HepG2 (cell line): ENCODE measurements around the gene ABHD12. TPM values are rescaled to one million over a fixed set of nuclear protein-coding genes. Genes with fewer than 3 reads are reported as not detected.

ENCODE experiments used
- ATAC-seq: fragments of 200-7000 bp; cut with Tn5 transposase; 3 replicates; pipeline ENCODE4 v1.9.1; 2020; ENCODE audit warnings: mild to moderate bottlenecking, moderate library complexity
- BruUV-seq: library from RNA; stranded (reverse); fragments of 400-500 nt; replicated peaks from 2 replicates; lab custom pipeline; 2021; lab: Mats Ljungman, UMichigan
- CTCF ChIA-PET: fragments of 300-600 bp; formaldehyde crosslinking; extraction: SDS; loops from one replicate; lab custom pipeline; 2021; ENCODE audit warnings: low total read pairs, inconsistent platforms, low intra/inter-chr PET ratio; lab: Yijun Ruan, JAX
- POLR2A ChIA-PET: fragments of 350-600 bp; sonication (Branson Sonifier 250); formaldehyde crosslinking; loops from one replicate; lab custom pipeline; 2020; ENCODE audit warnings: antibody characterized with exemption, inconsistent platforms; lab: Yijun Ruan, JAX
- DNase-seq: peaks from one replicate; pipeline ENCODE4 v3.0.0-alpha.2; 2015; ENCODE audit warnings: low spot score
- FAIRE-seq: peaks from 3 replicates; lab custom pipeline; 2011; peaks lifted over from hg19 to GRCh38; lab: Jason Lieb, UNC
- H2AFZ ChIP-seq: one replicate; pipeline ENCODE4 v1.6.1; 2011; ENCODE audit warnings: low read length, inconsistent platforms
- H3K27ac ChIP-seq: fragments of 300-600 bp; 3 replicates; pipeline ENCODE4 v1.8.0; 2011; ENCODE audit warnings: mixed run types, mild to moderate bottlenecking, mixed read lengths, low read length, inconsistent platforms; ENCODE audit not compliant: insufficient read depth; ENCODE audit errors: extremely low read length
- H3K27me3 ChIP-seq, 2 experiments: fragments of 200-600 bp in 1 of 2; 2 replicates in 1 of 2; 3 replicates in 1 of 2; pipeline versions ENCODE4 v1.6.0 to v1.8.0; 2011; ENCODE audit warnings: low read length in 2 of 2, mild to moderate bottlenecking in 2 of 2, moderate library complexity in 2 of 2, inconsistent platforms in 1 of 2; ENCODE audit not compliant: insufficient read depth in 2 of 2, control insufficient read depth in 1 of 2
- H3K36me3 ChIP-seq, 2 experiments: fragments of 200-600 bp in 1 of 2; replicated peaks in 1 of 2; 2 replicates in 1 of 2; 3 replicates in 1 of 2; pipeline versions ENCODE4 v1.5.1 to v1.8.0; 2011; ENCODE audit warnings: low read length in 2 of 2, inconsistent platforms in 1 of 2; ENCODE audit not compliant: insufficient read depth in 2 of 2, control insufficient read depth in 1 of 2
- H3K4me1 ChIP-seq: 2 replicates; pipeline ENCODE4 v1.5.1; 2012; ENCODE audit warnings: low read length, inconsistent platforms; ENCODE audit not compliant: insufficient read depth
- H3K4me2 ChIP-seq: 2 replicates; pipeline ENCODE4 v1.6.0; 2011; ENCODE audit warnings: low read depth, low read length, inconsistent platforms
- H3K4me3 ChIP-seq, 3 experiments: fragments of 200-600 bp in 1 of 3; sonication (generic), shearing (Covaris generic) in 1 of 3; replicated peaks in 1 of 3; 2 replicates each; pipeline ENCODE4 v1.5.1; 2011 to 2016; ENCODE audit warnings: low read length in 3 of 3, inconsistent platforms in 2 of 3, low read depth in 2 of 3, mild to moderate bottlenecking in 2 of 3, control low read depth in 1 of 3, mixed read lengths in 1 of 3; ENCODE audit not compliant: insufficient read depth in 1 of 3
- H3K79me2 ChIP-seq: one replicate; pipeline ENCODE4 v1.6.1; 2011; ENCODE audit warnings: low read length, inconsistent platforms; ENCODE audit not compliant: insufficient read depth
- H3K9ac ChIP-seq: 2 replicates; pipeline ENCODE4 v1.6.0; 2011; ENCODE audit warnings: mild to moderate bottlenecking, low read depth, low read length, inconsistent platforms; ENCODE audit not compliant: insufficient read depth
- H3K9me3 ChIP-seq: 2 replicates; pipeline ENCODE4 v1.5.1; 2012; ENCODE audit warnings: mild to moderate bottlenecking, low read length
- H4K20me1 ChIP-seq: 2 replicates; pipeline ENCODE4 v1.6.0; 2011; ENCODE audit warnings: inconsistent platforms, mild to moderate bottlenecking, low read length, moderate library complexity; ENCODE audit not compliant: insufficient read depth
- ATAD3A ChIP-seq: sonication (generic); formaldehyde crosslinking; IDR thresholded peaks from 2 replicates; pipeline ENCODE4 v1.4.0; 2020; ENCODE audit warnings: missing genetic modification reagents
- SALL1 ChIP-seq: sonication (generic); formaldehyde crosslinking; IDR thresholded peaks from 2 replicates; pipeline ENCODE4 v1.8.0; 2022; ENCODE audit warnings: mild to moderate bottlenecking, missing genetic modification reagents
- SATB2 ChIP-seq: sonication (generic); formaldehyde crosslinking; IDR thresholded peaks from 2 replicates; pipeline ENCODE4 v1.5.0; 2020; ENCODE audit warnings: missing genetic modification reagents
- SRSF1 ChIP-seq: fragments of 200-400 bp; formaldehyde crosslinking; optimal IDR thresholded peaks from 2 replicates; pipeline ENCODE3; 2017; ENCODE audit warnings: mild to moderate bottlenecking, low read depth, low read length, moderate library complexity
- U2AF2 ChIP-seq: fragments of 200-400 bp; formaldehyde crosslinking; IDR thresholded peaks from 2 replicates; pipeline ENCODE4 v1.6.1; 2017; ENCODE audit warnings: low read depth, mild to moderate bottlenecking, low read length
- ZFAT ChIP-seq: sonication (generic); formaldehyde crosslinking; conservative IDR thresholded peaks from 2 replicates; pipeline ENCODE4 v1.8.1; 2023; ENCODE audit warnings: missing genetic modification reagents, inconsistent platforms
- ZNF101 ChIP-seq: sonication (generic); formaldehyde crosslinking; IDR thresholded peaks from 2 replicates; pipeline ENCODE4 v1.4.0; 2020; ENCODE audit warnings: mild to moderate bottlenecking, low read depth, missing genetic modification reagents, borderline replicate concordance
- ZNF34 ChIP-seq: sonication (generic); formaldehyde crosslinking; IDR thresholded peaks from 2 replicates; pipeline ENCODE4 v1.4.0; 2020; ENCODE audit warnings: mild to moderate bottlenecking, missing genetic modification reagents, borderline replicate concordance
- ZNF780A ChIP-seq: sonication (generic); formaldehyde crosslinking; IDR thresholded peaks from 2 replicates; pipeline ENCODE4 v1.8.0; 2022; ENCODE audit warnings: mild to moderate bottlenecking, missing genetic modification reagents, moderate library complexity
- WGBS: methylation state at CpG from one replicate; pipeline ENCODE4 v1.1.6; 2017; ENCODE audit warnings: low lambda C conversion rate; 5-methylcytosine and 5-hydroxymethylcytosine counted together
- in situ Hi-C: cut with HindIII; loops from 2 replicates; pipeline ENCODE4 v1.10.0; 2017; ENCODE audit warnings: low pct_unique_long_range_greater_than_20kb; ENCODE audit not compliant: extremely low pct_ligation_motif_present
- intact Hi-C: fragments of 100-400 bp; cut with micrococcal nuclease; formaldehyde crosslinking; loops from one replicate; pipeline ENCODE4 v1.10.0; 2022; ENCODE audit not compliant: unreplicated experiment
- polyA plus RNA-seq, 8 experiments: library from polyadenylated mRNA; depleted of rRNA in 3 of 8; stranded (reverse) in 7 of 8; unstranded in 1 of 8; fragments of >200 nt; fragmentation: Illumina TruSeq in 4 of 8; extraction: Trizol in 4 of 8; gene quantifications; 2 replicates each; pipeline versions ENCODE4 v1.2.1 to v1.2.3, GENCODE V29; 2011 to 2016; ENCODE audit warnings: low read depth in 4 of 8, missing spikeins in 1 of 8, mixed read lengths in 1 of 8; ENCODE audit not compliant: insufficient read depth in 1 of 8
- total RNA-seq, 5 experiments: library from RNA; depleted of rRNA; stranded (reverse); fragments of >200 nt; fragmentation: Illumina TruSeq; extraction: Trizol; gene quantifications; 2 replicates each; pipeline ENCODE4 v1.2.3, GENCODE V29; 2016; ENCODE audit warnings: low read depth in 1 of 5
- TF ChIP-seq, protein P1 (sequence below): sonication (generic); formaldehyde crosslinking; IDR thresholded peaks from 2 replicates; pipeline ENCODE4 v1.5.0; 2020; ENCODE audit warnings: mild to moderate bottlenecking, low read depth, missing genetic modification reagents, borderline replicate concordance
- TF ChIP-seq, protein P2 (sequence below): sonication (generic); formaldehyde crosslinking; IDR thresholded peaks from 2 replicates; pipeline ENCODE4 v1.8.0; 2022; ENCODE audit warnings: missing genetic modification reagents, mild to moderate bottlenecking, inconsistent platforms, borderline replicate concordance
- TF ChIP-seq, protein P3 (sequence below): sonication (generic); formaldehyde crosslinking; IDR thresholded peaks from 2 replicates; pipeline ENCODE4 v1.5.0; 2020; ENCODE audit warnings: missing genetic modification reagents
- TF ChIP-seq, protein P4 (sequence below), 2 experiments: sonication (generic) in 1 of 2; formaldehyde crosslinking in 1 of 2; IDR thresholded peaks; 2 replicates each; pipeline versions ENCODE4 v1.5.1 to v1.6.1; 2011 to 2020; ENCODE audit warnings: borderline replicate concordance in 1 of 2, low read depth in 1 of 2, low read length in 1 of 2, mild to moderate bottlenecking in 1 of 2, missing genetic modification reagents in 1 of 2, moderate library complexity in 1 of 2

ABHD12 gene
- total and polyA plus RNA-seq, 2 of the 13 experiments (the other 11 are each of a cell fraction or from before 2014, with no cell fraction given) = 23.5 to 72.1 TPM

DNA sequence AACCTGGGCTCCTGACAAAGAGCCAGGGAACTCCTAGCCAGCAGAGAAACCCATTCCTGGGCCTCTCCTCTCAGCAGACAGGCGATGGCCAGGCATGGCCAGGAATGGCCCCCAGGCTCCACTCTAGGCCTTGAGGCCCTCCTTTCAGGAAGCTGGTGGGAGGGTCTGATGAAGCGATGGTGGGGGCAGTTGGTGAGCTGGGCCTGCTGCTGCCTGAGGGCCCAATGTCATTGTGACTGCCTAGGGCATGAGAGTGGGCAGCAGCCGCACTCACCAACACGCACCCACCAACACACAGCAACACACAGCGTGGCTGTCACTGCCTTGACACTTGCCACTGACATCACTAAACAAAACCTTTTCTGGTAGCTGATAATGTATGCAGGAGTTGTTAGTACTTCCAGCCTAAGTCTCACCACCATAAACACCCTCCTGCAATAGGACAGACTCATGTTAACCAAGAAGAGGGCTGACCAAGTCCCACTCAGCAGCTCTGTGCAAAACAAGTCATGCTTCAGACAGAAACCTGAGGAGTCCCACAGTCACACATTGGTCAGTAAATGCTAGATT lies 69.3 kb downstream of the ABHD12 start:
- FAIRE-seq = no peak
- H3K79me2 ChIP-seq = no peaks in the 10 kb centered on the region
- WGBS = 95% methylated on average over 4 of the region's 5 CpGs

More for the DNA sequence above, 69.3 kb downstream of the ABHD12 start:
- CTCF ChIA-PET = no interaction called here
- no TSS peak for BruUV-seq
- Histone ChIP-seq H3K36me3 (peaks cover 25 to 57% of the 10 kb centered on the region in 2 experiments), H3K4me3 (no peak overlapping the region), H4K20me1 (no peaks in the 10 kb centered on the region; the same call in 1 of the 2 replicates), H2AFZ (no peak overlapping the region), H3K27ac (no peak overlapping the region), H3K27me3 (no peaks in the 10 kb centered on the region), H3K9me3 (no peaks in the 10 kb centered on the region), H3K9ac (no peak overlapping the region), H3K4me1 (peaks cover 14% of the 10 kb centered on the region), H3K4me2 (no peak overlapping the region)
- POLR2A ChIA-PET = no interaction called here
- DNase-seq (no peak), ATAC-seq (no peak)
- in situ Hi-C loops (loop anchor here (25.0 kb wide), 1 partner anchor 341 kb away; no protein-coding TSS in a partner anchor), intact Hi-C loops (no loop called here)
- no peak for TF ChIP-seq SALL1 (CRISPR knock-in tag)
- TF ChIP-seq, protein P1, sequence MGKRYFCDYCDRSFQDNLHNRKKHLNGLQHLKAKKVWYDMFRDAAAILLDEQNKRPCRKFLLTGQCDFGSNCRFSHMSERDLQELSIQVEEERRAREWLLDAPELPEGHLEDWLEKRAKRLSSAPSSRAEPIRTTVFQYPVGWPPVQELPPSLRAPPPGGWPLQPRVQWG (CRISPR knock-in tag) = no peak
- TF ChIP-seq ATAD3A (CRISPR knock-in tag) = no peak
- no peak for TF ChIP-seq U2AF2
- TF ChIP-seq, protein P2, sequence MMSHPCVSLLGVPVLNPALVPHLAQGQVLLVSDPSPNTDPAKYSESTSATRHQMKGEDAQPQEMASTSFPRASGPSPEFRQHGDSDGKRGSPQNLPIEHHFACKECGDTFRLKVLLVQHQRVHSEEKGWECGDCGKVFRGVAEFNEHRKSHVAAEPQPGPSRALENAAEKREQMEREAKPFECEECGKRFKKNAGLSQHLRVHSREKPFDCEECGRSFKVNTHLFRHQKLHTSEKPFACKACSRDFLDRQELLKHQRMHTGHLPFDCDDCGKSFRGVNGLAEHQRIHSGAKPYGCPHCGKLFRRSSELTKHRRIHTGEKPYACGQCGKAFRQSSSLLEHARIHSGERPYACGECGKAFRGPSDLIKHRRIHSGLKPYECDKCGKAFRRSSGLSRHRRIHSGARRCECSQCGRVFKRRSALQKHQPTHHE (CRISPR knock-in tag) = no peak
- TF ChIP-seq, protein P3, sequence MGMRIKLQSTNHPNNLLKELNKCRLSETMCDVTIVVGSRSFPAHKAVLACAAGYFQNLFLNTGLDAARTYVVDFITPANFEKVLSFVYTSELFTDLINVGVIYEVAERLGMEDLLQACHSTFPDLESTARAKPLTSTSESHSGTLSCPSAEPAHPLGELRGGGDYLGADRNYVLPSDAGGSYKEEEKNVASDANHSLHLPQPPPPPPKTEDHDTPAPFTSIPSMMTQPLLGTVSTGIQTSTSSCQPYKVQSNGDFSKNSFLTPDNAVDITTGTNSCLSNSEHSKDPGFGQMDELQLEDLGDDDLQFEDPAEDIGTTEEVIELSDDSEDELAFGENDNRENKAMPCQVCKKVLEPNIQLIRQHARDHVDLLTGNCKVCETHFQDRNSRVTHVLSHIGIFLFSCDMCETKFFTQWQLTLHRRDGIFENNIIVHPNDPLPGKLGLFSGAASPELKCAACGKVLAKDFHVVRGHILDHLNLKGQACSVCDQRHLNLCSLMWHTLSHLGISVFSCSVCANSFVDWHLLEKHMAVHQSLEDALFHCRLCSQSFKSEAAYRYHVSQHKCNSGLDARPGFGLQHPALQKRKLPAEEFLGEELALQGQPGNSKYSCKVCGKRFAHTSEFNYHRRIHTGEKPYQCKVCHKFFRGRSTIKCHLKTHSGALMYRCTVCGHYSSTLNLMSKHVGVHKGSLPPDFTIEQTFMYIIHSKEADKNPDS = no peak
- no peak for TF ChIP-seq ZFAT (CRISPR knock-in tag)
- no peak for TF ChIP-seq ZNF101 (CRISPR knock-in tag)
- no peak for TF ChIP-seq SATB2 (CRISPR knock-in tag)
- TF ChIP-seq SRSF1 = no peak
- no peak for TF ChIP-seq ZNF780A (CRISPR knock-in tag)
- no peak for TF ChIP-seq ZNF34 (CRISPR knock-in tag)
- TF ChIP-seq, protein P4, sequence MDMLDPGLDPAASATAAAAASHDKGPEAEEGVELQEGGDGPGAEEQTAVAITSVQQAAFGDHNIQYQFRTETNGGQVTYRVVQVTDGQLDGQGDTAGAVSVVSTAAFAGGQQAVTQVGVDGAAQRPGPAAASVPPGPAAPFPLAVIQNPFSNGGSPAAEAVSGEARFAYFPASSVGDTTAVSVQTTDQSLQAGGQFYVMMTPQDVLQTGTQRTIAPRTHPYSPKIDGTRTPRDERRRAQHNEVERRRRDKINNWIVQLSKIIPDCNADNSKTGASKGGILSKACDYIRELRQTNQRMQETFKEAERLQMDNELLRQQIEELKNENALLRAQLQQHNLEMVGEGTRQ (IDR thresholded peaks at IDR 0.05; ENCODE audit: low read depth, low read length) = no peak
- TF ChIP-seq, protein P4 (CRISPR knock-in tag; IDR thresholded peaks at IDR 0.05; ENCODE audit: borderline replicate concordance) = no peak
